SK-N-SH (cell line): ENCODE measurements around the gene ADAMTS7. TPM values are rescaled to one million over a fixed set of nuclear protein-coding genes. Genes with fewer than 3 reads are reported as not detected.
"Not testable (repeated sequence)": the region's sequence is repeated elsewhere in the genome, so short reads cannot be mapped to it uniquely, and the experiment has no call there.

ENCODE experiments used
- CTCF ChIA-PET: fragments of 300-600, 350-600 bp; formaldehyde crosslinking; extraction: SDS; loops from one replicate; lab custom pipeline; 2021; lab: Yijun Ruan, JAX
- POLR2A ChIA-PET: fragments of 350-600 bp; sonication (Branson Sonifier 250); formaldehyde crosslinking; extraction: SDS; loops from one replicate; lab custom pipeline; 2020; ENCODE audit warnings: antibody characterized with exemption, inconsistent platforms; lab: Yijun Ruan, JAX
- DNase-seq: peaks from one replicate; pipeline ENCODE4 v3.0.0; 2012
- H2AFZ ChIP-seq: fragments of 200-600 bp; sonication (generic); 2 replicates; pipeline ENCODE4 v1.8.1; 2016; ENCODE audit warnings: antibody characterized with exemption, mild to moderate bottlenecking, low read depth
- H3F3A ChIP-seq: fragments of 200-600 bp; sonication (generic); replicated peaks from 2 replicates; pipeline ENCODE3; 2016; ENCODE audit warnings: antibody characterized with exemption, mild to moderate bottlenecking; ENCODE audit not compliant: insufficient read depth
- H3K27ac ChIP-seq, 2 experiments: fragments of 200-500 bp in 1 of 2; fragments of 200-600 bp in 1 of 2; sonication (Bioruptor generic) in 1 of 2; sonication (generic), shearing (Covaris generic) in 1 of 2; 2 replicates each; pipeline versions ENCODE4 v1.5.1 to v1.6.1; 2014 to 2016; ENCODE audit warnings: low read depth in 2 of 2, inconsistent platforms in 1 of 2, low read length in 1 of 2, mild to moderate bottlenecking in 1 of 2, mixed read lengths in 1 of 2
- H3K27me3 ChIP-seq: fragments of 200-600 bp; sonication (generic), shearing (Covaris generic); 2 replicates; pipeline ENCODE4 v1.6.1; 2016; ENCODE audit warnings: mixed run types; ENCODE audit not compliant: insufficient read depth
- H3K36me3 ChIP-seq, 2 experiments: fragments of 200-500 bp in 1 of 2; fragments of 200-600 bp in 1 of 2; sonication (Bioruptor generic) in 1 of 2; sonication (generic) in 1 of 2; replicated peaks in 1 of 2; 2 replicates each; pipeline versions ENCODE3 to v1.5.1; 2014 to 2016; ENCODE audit warnings: low read length in 1 of 2, mild to moderate bottlenecking in 1 of 2; ENCODE audit not compliant: insufficient read depth in 2 of 2, control insufficient read depth in 1 of 2
- H3K4me1 ChIP-seq, 2 experiments: fragments of 200-500 bp in 1 of 2; fragments of 200-600 bp in 1 of 2; sonication (Bioruptor generic) in 1 of 2; sonication (generic), shearing (Covaris generic) in 1 of 2; 2 replicates each; pipeline versions ENCODE4 v1.5.1 to v1.6.1; 2014 to 2016; ENCODE audit warnings: low read depth in 1 of 2, low read length in 1 of 2, mixed run types in 1 of 2; ENCODE audit not compliant: insufficient read depth in 2 of 2, control insufficient read depth in 1 of 2
- H3K4me2 ChIP-seq: fragments of 200-600 bp; sonication (generic), shearing (Covaris generic); 2 replicates; pipeline ENCODE4 v1.6.1; 2017; ENCODE audit warnings: mixed run types
- H3K4me3 ChIP-seq, 2 experiments: fragments of 200-500 bp in 1 of 2; fragments of 200-600 bp in 1 of 2; sonication (Bioruptor generic) in 1 of 2; sonication (generic), shearing (Covaris generic) in 1 of 2; 2 replicates each; pipeline versions ENCODE4 v1.5.1 to v1.8.1; 2014 to 2016; ENCODE audit warnings: low read depth in 2 of 2, inconsistent platforms in 1 of 2, low read length in 1 of 2, mild to moderate bottlenecking in 1 of 2, mixed read lengths in 1 of 2, moderate library complexity in 1 of 2
- H3K79me2 ChIP-seq: fragments of 200-600 bp; sonication (generic); 2 replicates; pipeline ENCODE4 v1.8.1; 2017; ENCODE audit warnings: mild to moderate bottlenecking; ENCODE audit not compliant: insufficient read depth
- H3K9ac ChIP-seq: fragments of 200-600 bp; sonication (generic); 2 replicates; pipeline ENCODE4 v1.6.1; 2017; ENCODE audit warnings: mixed run types
- H3K9me2 ChIP-seq: fragments of 200-600 bp; sonication (generic); 2 replicates; pipeline ENCODE4 v1.6.1; 2017; ENCODE audit warnings: mixed run types
- H3K9me3 ChIP-seq: fragments of 200-600 bp; sonication (generic); 2 replicates; pipeline ENCODE4 v1.6.1; 2017; ENCODE audit warnings: mixed run types, mild to moderate bottlenecking, moderate library complexity
- H4K20me1 ChIP-seq: fragments of 200-600 bp; sonication (generic); 2 replicates; pipeline ENCODE4 v1.6.1; 2017; ENCODE audit warnings: mild to moderate bottlenecking, mixed run types; ENCODE audit not compliant: insufficient read depth
- CHD2 ChIP-seq: fragments of 150-350 bp; IDR thresholded peaks from 2 replicates; pipeline ENCODE4 v1.6.1; 2018; ENCODE audit warnings: low read length; ENCODE audit not compliant: partially characterized antibody
- FOXM1 ChIP-seq: IDR thresholded peaks from 2 replicates; pipeline ENCODE4 v1.4.0; 2012; ENCODE audit warnings: low read depth, mild to moderate bottlenecking
- GATA2 ChIP-seq: sonication (generic); formaldehyde crosslinking; IDR thresholded peaks from 2 replicates; pipeline ENCODE4 v1.5.0; 2020; ENCODE audit warnings: mild to moderate bottlenecking, missing genetic modification reagents
- MEF2A ChIP-seq: IDR thresholded peaks from 2 replicates; pipeline ENCODE4 v1.4.0; 2012; ENCODE audit warnings: low read depth, borderline replicate concordance
- MXI1 ChIP-seq: IDR thresholded peaks from 2 replicates; pipeline ENCODE4 v1.6.1; 2012; ENCODE audit warnings: mild to moderate bottlenecking, low read depth, low read length, improper control_type of control experiment
- NRF1 ChIP-seq: IDR thresholded peaks from 2 replicates; pipeline ENCODE4 v1.6.1; 2012; ENCODE audit warnings: low read depth, mild to moderate bottlenecking, low read length
- TEAD4 ChIP-seq: IDR thresholded peaks from 2 replicates; pipeline ENCODE4 v1.4.0; 2012; ENCODE audit warnings: mild to moderate bottlenecking, borderline replicate concordance; ENCODE audit not compliant: insufficient read depth
- WGBS: methylation state at CpG from one replicate; pipeline ENCODE4 v1.1.6; 2017; ENCODE audit warnings: low lambda C conversion rate; 5-methylcytosine and 5-hydroxymethylcytosine counted together
- polyA plus RNA-seq, 3 experiments: library from polyadenylated mRNA; depleted of rRNA; stranded (reverse); fragments of >200 nt; gene quantifications; 2 replicates each; pipeline ENCODE4 v1.2.3, GENCODE V29; 2012
- TF ChIP-seq, protein P1 (sequence below): IDR thresholded peaks from 2 replicates; pipeline ENCODE4; 2012

Gene ADAMTS7
- polyA plus RNA-seq, 1 of the 3 experiments (the other 2 are of a cell fraction) = 17.9 TPM

GRCh38 chr15:78766041-78766440 lies 45.2 kb downstream of the ADAMTS7 start:
- no peak overlapping the region; a peak in 1 of 4 replicates for H3K27ac ChIP-seq
- no peak overlapping the region for H2AFZ ChIP-seq
- CTCF ChIA-PET = interaction anchor here (1.6 kb wide), 1 partner anchor 44 kb away, joined by 6 read pairs; the partner anchor contains the start of gene ADAMTS7
- no peak for DNase-seq
- H3K79me2 ChIP-seq = no peaks in the 10 kb centered on the region
- no peaks in the 10 kb centered on the region for H3K27me3 ChIP-seq
- H3K4me2 ChIP-seq = no peak overlapping the region
- no peaks in the 10 kb centered on the region for H3K9me2 ChIP-seq
- H4K20me1 ChIP-seq = no peaks in the 10 kb centered on the region
- TF ChIP-seq CHD2 (no peak), TEAD4 (no peak), FOXM1 (no peak), MXI1 (no peak), MEF2A (no peak), NRF1 (no peak), GATA2 (CRISPR knock-in tag) (no peak)
- TF ChIP-seq, protein P1, sequence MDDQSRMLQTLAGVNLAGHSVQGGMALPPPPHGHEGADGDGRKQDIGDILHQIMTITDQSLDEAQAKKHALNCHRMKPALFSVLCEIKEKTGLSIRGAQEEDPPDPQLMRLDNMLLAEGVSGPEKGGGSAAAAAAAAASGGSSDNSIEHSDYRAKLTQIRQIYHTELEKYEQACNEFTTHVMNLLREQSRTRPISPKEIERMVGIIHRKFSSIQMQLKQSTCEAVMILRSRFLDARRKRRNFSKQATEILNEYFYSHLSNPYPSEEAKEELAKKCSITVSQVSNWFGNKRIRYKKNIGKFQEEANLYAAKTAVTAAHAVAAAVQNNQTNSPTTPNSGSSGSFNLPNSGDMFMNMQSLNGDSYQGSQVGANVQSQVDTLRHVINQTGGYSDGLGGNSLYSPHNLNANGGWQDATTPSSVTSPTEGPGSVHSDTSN = no peak
- no peaks in the 10 kb centered on the region for H3K9me3 ChIP-seq
- POLR2A ChIA-PET = no interaction called here
- WGBS = no CpG with 5 or more reads among the region's 6 CpGs
- H3K9ac ChIP-seq = no peak overlapping the region
- no peaks in the 10 kb centered on the region for H3K36me3 ChIP-seq
- H3K4me3 ChIP-seq = no peak overlapping the region
- H3F3A ChIP-seq = no peaks in the 10 kb centered on the region
- peaks cover 0 to 44% of the 10 kb centered on the region in 2 experiments; a peak in 1 of 4 replicates for H3K4me1 ChIP-seq

DNA sequence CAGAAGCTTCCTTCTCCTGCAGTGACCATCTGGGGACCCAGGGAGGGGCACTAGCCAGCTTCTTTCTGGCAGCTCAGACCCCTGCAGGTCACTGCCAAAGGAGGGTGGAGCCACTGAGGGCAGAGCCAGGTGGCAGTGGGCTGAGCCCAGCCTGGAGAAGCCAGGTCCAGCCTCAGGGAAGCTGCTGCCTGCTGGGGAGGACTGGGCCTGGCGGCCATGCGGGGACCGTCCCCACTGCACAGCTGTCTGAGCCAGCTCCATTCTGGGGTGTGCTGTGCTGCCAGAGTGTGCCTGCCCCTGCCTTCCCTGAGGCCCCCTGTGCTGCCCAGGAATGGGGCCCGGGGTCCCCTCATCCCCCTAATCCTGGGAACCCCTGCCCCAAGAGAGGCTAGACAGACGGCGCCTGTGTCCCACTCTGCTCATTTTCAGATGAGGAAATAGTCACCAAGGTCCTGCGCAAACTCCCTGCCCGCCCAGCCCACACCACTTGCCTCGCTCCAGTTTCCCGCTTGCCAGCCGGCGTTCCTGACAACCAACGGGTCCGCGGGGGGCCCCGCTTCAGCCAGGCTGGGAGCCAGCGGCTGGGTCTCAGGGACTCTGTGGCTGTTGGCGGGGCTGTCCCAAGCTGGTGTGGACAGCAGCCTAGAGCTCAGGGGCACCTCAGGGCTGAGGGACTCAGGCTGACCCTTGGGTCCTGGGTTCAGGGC lies 46.0 kb downstream of the ADAMTS7 start:
- H3F3A ChIP-seq, H3K79me2 ChIP-seq, H3K36me3 ChIP-seq, H4K20me1 ChIP-seq, DNase-seq, H3K27me3 ChIP-seq, H3K9me2 ChIP-seq, H3K4me2 ChIP-seq, H2AFZ ChIP-seq, H3K4me3 ChIP-seq, H3K9ac ChIP-seq, H3K9me3 ChIP-seq, POLR2A ChIA-PET: not testable (repeated sequence)
- WGBS = 85% methylated on average over 14 of the region's 18 CpGs
- Histone ChIP-seq H3K27ac (peak overlapping the region in 1 of 2 experiments; percentile 50; a peak in 1 of 4 replicates), H3K4me1 (peaks cover 0 to 50% of the 10 kb centered on the region in 2 experiments; a peak in 1 of 4 replicates)
- CTCF ChIA-PET = interaction anchor here (1.1 to 1.6 kb wide), 4 partner anchors 14 to 147 kb away, joined by 3 to 6 read pairs (median 4); partner anchors contain the start of gene ADAMTS7

DNA sequence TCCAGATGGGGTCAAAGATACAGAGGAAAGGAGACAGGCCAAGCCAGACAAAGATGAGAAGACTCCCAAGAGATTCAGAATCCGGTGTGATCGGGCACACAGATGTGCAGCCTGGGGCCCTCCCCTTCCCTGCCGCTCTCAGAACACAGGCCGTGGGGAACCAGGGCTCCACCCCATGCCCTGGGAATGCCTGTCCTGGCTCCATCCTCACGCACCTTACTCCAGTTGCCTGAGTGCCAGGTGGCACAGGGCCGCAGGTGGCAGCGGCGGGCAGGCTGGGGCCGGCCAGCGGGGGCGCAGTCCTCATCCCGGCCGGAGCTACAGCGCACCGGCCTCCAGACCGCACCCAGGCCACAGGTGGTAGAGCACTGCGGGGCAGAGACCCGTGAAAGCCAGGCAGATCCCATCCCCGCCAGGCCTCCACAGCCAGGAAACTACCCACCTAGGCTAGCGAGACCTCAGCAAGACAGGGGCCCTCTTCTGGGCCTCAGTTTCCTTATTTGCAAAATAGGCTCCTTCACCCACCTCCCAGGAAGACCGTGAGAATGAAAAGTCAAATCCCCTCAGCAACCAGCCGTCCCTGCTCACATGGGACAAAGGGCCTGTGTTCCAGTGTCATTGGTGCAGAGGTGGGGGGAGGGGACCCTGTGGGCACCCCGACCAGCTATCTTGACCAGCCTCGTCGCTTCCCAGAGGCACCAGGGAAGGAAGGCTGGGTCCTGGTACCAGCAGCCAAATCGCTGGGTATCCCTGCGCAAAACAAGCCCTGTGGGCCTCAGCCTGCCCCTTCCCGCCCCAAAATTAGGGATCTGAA lies 46.7 kb downstream of the ADAMTS7 start:
- H3F3A ChIP-seq, H3K36me3 ChIP-seq, DNase-seq, H3K9me2 ChIP-seq, H3K79me2 ChIP-seq, H4K20me1 ChIP-seq, POLR2A ChIA-PET, H2AFZ ChIP-seq, H3K9me3 ChIP-seq, H3K27me3 ChIP-seq, H3K9ac ChIP-seq, H3K4me3 ChIP-seq, H3K4me2 ChIP-seq: not testable (repeated sequence)
- H3K4me1 ChIP-seq = peaks cover 0 to 55% of the 10 kb centered on the region in 2 experiments; a peak in 1 of 4 replicates
- 85% methylated on average over 21 of the region's 28 CpGs for WGBS
- CTCF ChIA-PET = interaction anchor here (1.1 to 1.6 kb wide), 4 partner anchors 13 to 146 kb away, joined by 3 to 6 read pairs (median 4); partner anchors contain the start of gene ADAMTS7
- peak overlapping the region in 1 of 2 experiments; percentile 48; a peak in 1 of 4 replicates for H3K27ac ChIP-seq
